Liver (tissue), 3 donors: Measurements from ENCODE around the gene VWA5B1.

Experiments
- ATF3 ChIP-seq: IDR thresholded peaks from 2 replicates; pipeline ENCODE4 v1.6.1; 2016; ENCODE audit warnings: antibody characterized with exemption
- HNF4A ChIP-seq, 2 donors: conservative IDR thresholded peaks; 2 replicates each; pipeline ENCODE4 v1.6.1; 2016; ENCODE audit warnings: antibody characterized with exemption in 2 of 2, mild to moderate bottlenecking in 2 of 2
- MAX ChIP-seq: IDR thresholded peaks from 2 replicates; pipeline ENCODE4 v1.6.1; 2016; ENCODE audit warnings: antibody characterized with exemption
- RAD21 ChIP-seq, 2 donors: IDR thresholded peaks; 2 replicates each; pipeline ENCODE4 v1.6.1; 2016; ENCODE audit warnings: antibody characterized with exemption in 2 of 2, mild to moderate bottlenecking in 2 of 2
- SP1 ChIP-seq: IDR thresholded peaks from 2 replicates; pipeline ENCODE4 v1.6.1; 2018; ENCODE audit warnings: antibody characterized with exemption, mild to moderate bottlenecking
- TAF1 ChIP-seq: conservative IDR thresholded peaks from 2 replicates; pipeline ENCODE4 v1.6.1; 2016; ENCODE audit warnings: antibody characterized with exemption, mild to moderate bottlenecking
- TF ChIP-seq, protein P1 (sequence below): fragments of 150-350 bp; IDR thresholded peaks from 2 replicates; pipeline ENCODE4 v1.5.1; 2017; ENCODE audit warnings: improper control_type of control experiment, low read depth, low read length; ENCODE audit not compliant: missing input control
- donor health status: healthy.
- donor health status: healthy.

DNA sequence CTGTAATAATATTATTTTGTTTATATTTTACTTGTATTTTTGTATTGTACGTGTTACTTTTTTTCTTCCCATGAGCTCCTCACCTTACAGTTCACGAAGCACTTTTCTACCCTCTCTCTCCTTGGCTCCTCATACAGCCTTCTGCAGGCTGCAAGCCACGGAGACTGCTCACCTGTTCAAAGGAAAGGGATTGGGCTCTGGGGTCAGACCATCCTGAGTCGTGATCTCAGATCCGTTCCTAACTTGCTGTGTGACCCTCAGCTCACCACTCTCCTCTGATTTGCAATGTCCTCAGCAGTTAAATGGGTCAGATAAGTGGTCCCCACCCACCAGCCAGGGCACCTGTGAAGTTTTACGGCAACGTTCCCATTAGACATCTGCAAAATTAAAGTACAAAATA is 54.1 kb downstream of the VWA5B1 start:
- TF ChIP-seq, protein P1, sequence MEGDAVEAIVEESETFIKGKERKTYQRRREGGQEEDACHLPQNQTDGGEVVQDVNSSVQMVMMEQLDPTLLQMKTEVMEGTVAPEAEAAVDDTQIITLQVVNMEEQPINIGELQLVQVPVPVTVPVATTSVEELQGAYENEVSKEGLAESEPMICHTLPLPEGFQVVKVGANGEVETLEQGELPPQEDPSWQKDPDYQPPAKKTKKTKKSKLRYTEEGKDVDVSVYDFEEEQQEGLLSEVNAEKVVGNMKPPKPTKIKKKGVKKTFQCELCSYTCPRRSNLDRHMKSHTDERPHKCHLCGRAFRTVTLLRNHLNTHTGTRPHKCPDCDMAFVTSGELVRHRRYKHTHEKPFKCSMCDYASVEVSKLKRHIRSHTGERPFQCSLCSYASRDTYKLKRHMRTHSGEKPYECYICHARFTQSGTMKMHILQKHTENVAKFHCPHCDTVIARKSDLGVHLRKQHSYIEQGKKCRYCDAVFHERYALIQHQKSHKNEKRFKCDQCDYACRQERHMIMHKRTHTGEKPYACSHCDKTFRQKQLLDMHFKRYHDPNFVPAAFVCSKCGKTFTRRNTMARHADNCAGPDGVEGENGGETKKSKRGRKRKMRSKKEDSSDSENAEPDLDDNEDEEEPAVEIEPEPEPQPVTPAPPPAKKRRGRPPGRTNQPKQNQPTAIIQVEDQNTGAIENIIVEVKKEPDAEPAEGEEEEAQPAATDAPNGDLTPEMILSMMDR = no peak
- no peak for TF ChIP-seq MAX
- no peak for TF ChIP-seq ATF3
- TF ChIP-seq RAD21 (IDR thresholded peaks at IDR 0.05) = no peak
- TF ChIP-seq TAF1 = no peak
- TF ChIP-seq HNF4A (conservative IDR thresholded peaks at IDR 0.05) = no peak
- TF ChIP-seq SP1 = no peak
